ENCODE data around the gene VWA2.

VWA2 gene

DNA sequence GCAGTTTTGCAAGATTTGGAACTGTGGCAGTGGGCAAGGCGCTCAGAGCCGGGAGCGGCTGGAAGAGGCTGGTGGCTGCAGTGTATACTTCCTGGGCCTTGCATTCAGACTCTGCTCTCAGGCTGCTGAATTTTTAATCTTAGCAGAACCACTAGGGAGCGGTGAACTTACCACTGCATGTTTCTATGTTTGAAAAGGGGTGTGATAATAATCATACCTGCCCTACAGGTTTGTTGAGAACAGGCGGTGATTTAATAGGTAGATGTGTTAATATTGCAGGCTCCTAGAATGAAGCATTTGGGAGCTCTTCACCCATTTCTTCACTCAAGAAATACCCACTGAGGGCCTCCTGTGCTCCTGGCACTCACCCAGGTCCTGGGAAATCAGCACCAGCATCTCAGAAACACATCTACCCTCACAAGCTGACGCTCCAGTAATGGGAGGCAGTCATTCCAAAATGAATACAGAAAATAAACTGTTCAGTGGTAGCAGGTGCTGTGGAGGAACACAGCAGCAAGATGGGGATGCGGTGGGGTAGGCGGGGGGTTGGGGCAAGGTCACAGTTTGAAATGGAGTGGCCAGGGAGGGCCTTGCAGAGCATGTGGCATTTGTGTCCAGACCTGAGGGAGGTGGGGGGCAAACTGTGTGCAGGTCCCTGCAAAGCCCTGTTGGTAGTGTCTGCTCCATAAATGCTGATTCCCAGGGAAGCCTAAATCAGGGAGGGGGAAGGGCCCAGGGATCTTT, 41.0 kb downstream of the VWA2 start:
- TF ChIP-seq, protein P1, sequence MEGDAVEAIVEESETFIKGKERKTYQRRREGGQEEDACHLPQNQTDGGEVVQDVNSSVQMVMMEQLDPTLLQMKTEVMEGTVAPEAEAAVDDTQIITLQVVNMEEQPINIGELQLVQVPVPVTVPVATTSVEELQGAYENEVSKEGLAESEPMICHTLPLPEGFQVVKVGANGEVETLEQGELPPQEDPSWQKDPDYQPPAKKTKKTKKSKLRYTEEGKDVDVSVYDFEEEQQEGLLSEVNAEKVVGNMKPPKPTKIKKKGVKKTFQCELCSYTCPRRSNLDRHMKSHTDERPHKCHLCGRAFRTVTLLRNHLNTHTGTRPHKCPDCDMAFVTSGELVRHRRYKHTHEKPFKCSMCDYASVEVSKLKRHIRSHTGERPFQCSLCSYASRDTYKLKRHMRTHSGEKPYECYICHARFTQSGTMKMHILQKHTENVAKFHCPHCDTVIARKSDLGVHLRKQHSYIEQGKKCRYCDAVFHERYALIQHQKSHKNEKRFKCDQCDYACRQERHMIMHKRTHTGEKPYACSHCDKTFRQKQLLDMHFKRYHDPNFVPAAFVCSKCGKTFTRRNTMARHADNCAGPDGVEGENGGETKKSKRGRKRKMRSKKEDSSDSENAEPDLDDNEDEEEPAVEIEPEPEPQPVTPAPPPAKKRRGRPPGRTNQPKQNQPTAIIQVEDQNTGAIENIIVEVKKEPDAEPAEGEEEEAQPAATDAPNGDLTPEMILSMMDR (IDR thresholded peaks at IDR 0.05; ENCODE audit: low read depth, low read length) = no peak
- no peak overlapping the region for H3K4me3 ChIP-seq (ENCODE audit: low read depth, low read length)

DNA sequence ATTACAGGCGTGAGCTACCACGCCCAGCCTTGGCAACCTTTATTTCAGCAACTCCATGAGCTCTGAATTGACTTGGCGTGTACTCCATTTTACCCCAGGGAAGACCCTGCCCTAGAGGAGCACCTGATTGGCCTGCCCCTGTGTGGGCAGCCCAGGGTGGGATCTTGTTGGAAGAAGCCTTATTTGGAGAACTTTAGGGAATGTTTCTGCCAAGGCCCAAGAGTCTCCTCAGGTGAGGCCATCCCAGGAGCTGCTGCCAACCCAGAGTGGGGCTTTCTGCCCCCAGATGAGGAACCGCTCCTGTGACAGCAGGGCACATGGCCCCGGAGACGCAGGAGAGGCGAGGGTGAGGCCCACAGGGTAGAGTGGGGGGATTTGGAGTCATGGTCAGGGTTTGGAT, 42.0 kb downstream of the VWA2 start:
- H3K4me3 ChIP-seq (ENCODE audit: low read depth, low read length) = no peak overlapping the region
- TF ChIP-seq, protein P1 (IDR thresholded peaks at IDR 0.05; ENCODE audit: low read depth, low read length) = no peak

DNA sequence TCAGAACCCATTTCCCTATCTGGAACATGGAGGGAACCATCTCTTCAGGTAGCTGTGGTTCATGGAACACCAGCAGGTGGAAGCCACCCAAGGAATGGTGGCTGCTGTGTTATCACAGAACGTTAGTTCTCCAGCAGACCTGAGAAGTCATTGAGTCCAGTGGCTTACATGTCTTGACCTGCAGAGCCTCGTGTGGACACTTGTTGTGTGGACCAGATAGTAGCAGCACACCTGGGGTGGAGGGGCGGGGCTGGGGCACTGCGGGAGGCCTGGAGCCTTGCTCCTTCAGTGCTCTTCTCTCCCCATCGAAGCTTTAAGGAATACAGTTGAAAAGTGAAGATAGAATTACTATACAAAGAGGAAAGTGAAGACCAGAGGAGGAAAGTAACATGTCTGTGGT, 42.4 kb downstream of the VWA2 start:
- TF ChIP-seq, protein P1 (IDR thresholded peaks at IDR 0.05; ENCODE audit: low read depth, low read length) = no peak
- no peak overlapping the region for H3K4me3 ChIP-seq (ENCODE audit: low read depth, low read length)

DNA sequence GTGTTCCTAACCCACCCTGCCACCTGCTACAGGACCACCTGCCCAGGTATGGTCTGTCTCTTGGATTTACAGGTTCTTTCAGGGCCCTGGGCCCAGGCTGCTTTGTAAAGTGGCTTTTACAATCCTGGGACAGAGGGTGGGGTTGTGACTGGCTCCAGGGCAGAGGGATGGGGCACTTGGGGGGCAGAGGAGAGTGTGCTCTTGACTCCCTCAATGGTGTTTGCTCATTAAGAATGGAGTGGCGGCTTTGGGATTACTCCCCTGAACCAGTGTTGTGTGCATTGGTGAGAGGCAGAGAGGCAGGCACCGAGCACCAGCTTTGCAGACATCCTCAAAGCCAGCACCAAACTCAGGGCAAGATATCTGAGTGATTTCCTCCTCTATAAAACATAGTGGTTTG, 43.5 kb downstream of the VWA2 start:
- H3K4me3 ChIP-seq (ENCODE audit: low read depth, low read length) = no peak overlapping the region
- TF ChIP-seq, protein P1 (IDR thresholded peaks at IDR 0.05; ENCODE audit: low read depth, low read length) = no peak

DNA sequence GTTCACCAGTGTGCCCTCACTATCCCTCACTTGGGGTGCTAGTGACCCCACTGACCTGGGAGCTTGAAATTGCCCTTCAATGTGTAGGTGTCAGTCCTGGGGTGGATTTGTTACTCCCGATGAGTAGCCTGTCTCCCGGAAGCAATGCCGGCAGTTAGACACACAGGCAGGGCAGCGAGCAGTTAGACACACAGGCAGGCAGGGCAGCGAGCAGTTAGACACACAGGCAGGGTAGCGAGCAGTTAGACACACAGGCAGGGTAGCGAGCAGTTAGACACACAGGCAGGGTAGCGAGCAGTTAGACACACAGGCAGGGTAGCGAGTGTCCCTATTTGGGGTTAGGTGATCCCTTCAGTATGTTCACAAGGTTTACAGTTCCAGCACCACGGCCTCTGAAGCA, 44.0 kb downstream of the VWA2 start:
- H3K4me3 ChIP-seq (ENCODE audit: low read depth, low read length) = no peak overlapping the region
- TF ChIP-seq, protein P1 (IDR thresholded peaks at IDR 0.05; ENCODE audit: low read depth, low read length) = no peak

DNA sequence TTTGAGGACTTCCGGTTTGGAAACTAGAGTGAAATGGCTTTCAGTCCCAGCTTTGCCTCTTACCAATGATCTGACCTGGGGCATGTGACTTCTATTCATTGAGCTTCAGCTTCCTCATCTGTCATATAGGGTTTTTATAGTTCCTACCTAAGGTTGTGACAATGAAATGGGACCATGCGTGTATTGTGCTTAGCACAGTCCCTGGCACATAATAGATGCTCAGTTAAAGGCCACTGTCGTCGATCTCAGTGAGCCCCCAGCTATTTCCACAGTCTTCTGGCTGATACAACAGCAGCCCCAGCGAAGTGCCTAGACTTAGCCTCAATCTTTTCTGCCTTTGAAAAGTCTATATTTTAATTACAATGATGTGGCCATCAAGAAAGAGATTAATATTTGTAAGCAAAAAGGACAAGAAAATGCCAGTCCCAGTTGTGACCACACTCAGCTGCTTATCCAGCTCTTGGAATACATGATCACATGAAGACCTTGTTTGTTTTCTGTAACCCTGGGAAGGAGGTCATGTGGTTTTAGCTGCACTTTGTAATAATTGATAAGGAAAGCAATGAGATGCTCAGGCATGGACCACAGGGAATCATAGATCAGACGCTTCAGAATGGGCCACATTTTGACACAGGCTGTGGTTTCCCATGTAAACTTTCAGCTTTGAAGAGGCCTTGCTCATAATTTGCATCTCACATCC, 44.6 kb downstream of the VWA2 start:
- TF ChIP-seq, protein P1 (IDR thresholded peaks at IDR 0.05; ENCODE audit: low read depth, low read length) = no peak
- no peak overlapping the region for H3K4me3 ChIP-seq (ENCODE audit: low read depth, low read length)

DNA sequence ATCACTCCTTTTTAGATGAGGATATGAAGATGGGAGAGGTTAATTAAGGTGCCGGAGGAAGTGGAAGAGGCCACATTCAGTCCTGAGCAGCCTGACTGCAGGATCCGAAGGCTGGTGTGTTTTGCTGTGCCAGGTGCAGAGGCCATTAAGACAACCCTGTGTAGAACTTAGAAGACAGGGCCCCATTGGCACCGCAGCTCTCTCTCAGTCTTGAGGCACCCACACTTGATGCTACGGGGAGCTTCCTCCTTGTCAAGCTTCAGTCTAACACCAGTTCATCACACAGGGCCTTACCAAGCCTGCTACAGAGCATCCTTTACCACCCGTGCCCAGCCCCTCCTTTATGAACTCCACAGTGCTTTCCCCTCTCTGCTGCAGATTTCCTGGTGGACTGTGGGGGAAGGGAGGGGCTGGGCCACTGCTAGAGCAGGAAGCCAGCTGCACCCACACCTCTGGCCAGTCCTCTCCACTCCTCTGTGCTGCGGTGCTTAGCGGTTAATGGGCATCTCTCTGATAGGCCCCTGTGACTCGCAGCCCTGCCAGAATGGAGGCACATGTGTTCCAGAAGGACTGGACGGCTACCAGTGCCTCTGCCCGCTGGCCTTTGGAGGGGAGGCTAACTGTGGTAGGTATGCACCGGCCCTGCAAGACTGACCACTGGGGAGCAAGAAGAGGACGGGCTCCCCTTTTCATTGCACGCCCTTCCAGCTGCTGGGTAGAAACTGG, 45.5 kb downstream of the VWA2 start:
- TF ChIP-seq, protein P1 (IDR thresholded peaks at IDR 0.05; ENCODE audit: low read depth, low read length) = no peak
- no peak overlapping the region for H3K4me3 ChIP-seq (ENCODE audit: low read depth, low read length)
